Testis (tissue), 2 donors: Measurements from ENCODE around the gene DCDC1.

Experiments
- POLR2A ChIP-seq: fragments of 450-650 bp; IDR thresholded peaks from one replicate; pipeline ENCODE4 v1.6.1; 2017; ENCODE audit warnings: antibody characterized with exemption, mild to moderate bottlenecking, moderate library complexity
- TF ChIP-seq, protein P1 (sequence below), 3 experiments: fragments of 450-650 bp in 2 of 3; fragments of 200-600 bp in 1 of 3; sonication (generic) in 1 of 3; IDR thresholded peaks; one replicate each; pipeline ENCODE4 v1.5.1; 2016 to 2019; ENCODE audit warnings: antibody characterized with exemption in 3 of 3, mild to moderate bottlenecking in 2 of 3, moderate library complexity in 1 of 3

DNA sequence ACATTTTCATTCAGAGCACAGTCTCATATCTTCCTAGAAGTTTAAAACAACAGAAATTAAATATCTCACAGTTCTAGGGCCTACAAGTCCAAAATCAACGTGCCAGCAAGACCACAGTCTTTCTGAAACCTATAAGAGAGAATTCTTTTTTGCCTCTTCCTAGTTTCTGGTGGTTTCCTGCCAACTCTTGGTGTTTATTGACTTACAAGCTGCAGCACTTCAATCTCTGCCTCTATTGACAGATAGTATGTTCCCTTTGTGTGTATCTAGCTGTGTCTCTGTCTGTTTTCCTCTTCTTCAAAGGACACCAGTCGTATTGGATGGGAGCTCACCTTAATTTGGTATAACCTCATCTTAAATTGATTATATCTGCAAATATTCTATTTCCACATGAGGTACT, 347.5 kb downstream of the DCDC1 start:
- TF ChIP-seq, protein P1, sequence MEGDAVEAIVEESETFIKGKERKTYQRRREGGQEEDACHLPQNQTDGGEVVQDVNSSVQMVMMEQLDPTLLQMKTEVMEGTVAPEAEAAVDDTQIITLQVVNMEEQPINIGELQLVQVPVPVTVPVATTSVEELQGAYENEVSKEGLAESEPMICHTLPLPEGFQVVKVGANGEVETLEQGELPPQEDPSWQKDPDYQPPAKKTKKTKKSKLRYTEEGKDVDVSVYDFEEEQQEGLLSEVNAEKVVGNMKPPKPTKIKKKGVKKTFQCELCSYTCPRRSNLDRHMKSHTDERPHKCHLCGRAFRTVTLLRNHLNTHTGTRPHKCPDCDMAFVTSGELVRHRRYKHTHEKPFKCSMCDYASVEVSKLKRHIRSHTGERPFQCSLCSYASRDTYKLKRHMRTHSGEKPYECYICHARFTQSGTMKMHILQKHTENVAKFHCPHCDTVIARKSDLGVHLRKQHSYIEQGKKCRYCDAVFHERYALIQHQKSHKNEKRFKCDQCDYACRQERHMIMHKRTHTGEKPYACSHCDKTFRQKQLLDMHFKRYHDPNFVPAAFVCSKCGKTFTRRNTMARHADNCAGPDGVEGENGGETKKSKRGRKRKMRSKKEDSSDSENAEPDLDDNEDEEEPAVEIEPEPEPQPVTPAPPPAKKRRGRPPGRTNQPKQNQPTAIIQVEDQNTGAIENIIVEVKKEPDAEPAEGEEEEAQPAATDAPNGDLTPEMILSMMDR (IDR thresholded peaks at IDR 0.05) = no peak
- TF ChIP-seq POLR2A = no peak
